Measurements from ENCODE around the gene CAPN14. TPM values are rescaled to one million over a fixed set of nuclear protein-coding genes. Genes with fewer than 3 reads are reported as not detected.

The CAPN14 gene
- total RNA-seq, 2 experiments from 2014 or later: 0.20 to 0.30 TPM

GRCh38 chr2:31136732-31137131 lies 80.6 kb downstream of the CAPN14 start:
- H3K27me3 ChIP-seq (ENCODE audit: control insufficient read depth in 1 of 2, insufficient read depth in 2 of 2, low read length in 2 of 2): peaks cover 52 to 61% of the 10 kb centered on the region in 2 experiments
- Mint-ChIP-seq H3K9me3 (no peaks in the 10 kb centered on the region), H3K4me3 (peak overlapping the region; percentile 8), H3K27ac (no peak overlapping the region), H3K36me3 (ENCODE audit: low read depth) (no peaks in the 10 kb centered on the region), H3K4me1 (ENCODE audit: low read depth) (peaks cover 7% of the 10 kb centered on the region), H3K27me3 (peaks cover 68% of the 10 kb centered on the region)
- peaks cover 14% of the 10 kb centered on the region for H3K4me1 ChIP-seq (ENCODE audit: insufficient read depth, low read length)
- intact Hi-C loops (cut with DNase I, micrococcal nuclease): no loop called here
- no peaks in the 10 kb centered on the region for H3K36me3 ChIP-seq (ENCODE audit: insufficient read depth, low read length)
- no peak for ATAC-seq (ENCODE audit: poor library complexity)
- H3K4me3 ChIP-seq (ENCODE audit: low read length): no peak overlapping the region
- no peak for DNase-seq
- ChIA-PET CTCF (no interaction called here), POLR2A (no interaction called here)
- H3K9me3 ChIP-seq (ENCODE audit: control insufficient read depth in 1 of 2, insufficient read depth in 1 of 2, low read length in 2 of 2): no peaks in the 10 kb centered on the region
- TF ChIP-seq CTCF (IDR thresholded peaks at IDR 0.05): no peak
- H3K27ac ChIP-seq (ENCODE audit: low read depth in 1 of 2, low read length in 2 of 2): no peak overlapping the region

GRCh38 chr2:31136000-31136399 lies 81.3 kb downstream of the CAPN14 start:
- no peaks in the 10 kb centered on the region for H3K36me3 Mint-ChIP-seq (ENCODE audit: low read depth)
- TF ChIP-seq CTCF (IDR thresholded peaks at IDR 0.05): no peak
- intact Hi-C loops (cut with DNase I, micrococcal nuclease): no loop called here

GRCh38 chr2:31134480-31134879 lies 82.8 kb downstream of the CAPN14 start:
- Histone ChIP-seq H3K9me3 (ENCODE audit: control insufficient read depth in 1 of 2, insufficient read depth in 1 of 2, low read length in 2 of 2) (no peaks in the 10 kb centered on the region), H3K27ac (ENCODE audit: low read depth in 1 of 2, low read length in 2 of 2) (no peak overlapping the region), H3K4me1 (ENCODE audit: insufficient read depth, low read length) (peaks cover 14% of the 10 kb centered on the region), H3K36me3 (ENCODE audit: insufficient read depth, low read length) (no peaks in the 10 kb centered on the region), H3K27me3 (ENCODE audit: control insufficient read depth in 1 of 2, insufficient read depth in 2 of 2, low read length in 2 of 2) (peaks cover 43 to 52% of the 10 kb centered on the region in 2 experiments), H3K4me3 (ENCODE audit: low read length) (no peak overlapping the region)
- Mint-ChIP-seq H3K4me1 (ENCODE audit: low read depth) (peaks cover 7% of the 10 kb centered on the region), H3K4me3 (no peak overlapping the region), H3K9me3 (no peaks in the 10 kb centered on the region), H3K36me3 (ENCODE audit: low read depth) (no peaks in the 10 kb centered on the region), H3K27ac (no peak overlapping the region), H3K27me3 (peaks cover 73% of the 10 kb centered on the region)
- CTCF ChIA-PET: no interaction called here
- ATAC-seq (ENCODE audit: poor library complexity) (no peak), DNase-seq (no peak)
- no peak for TF ChIP-seq CTCF (IDR thresholded peaks at IDR 0.05)
- intact Hi-C loops (cut with DNase I, micrococcal nuclease): no loop called here
- POLR2A ChIA-PET: no interaction called here

More at GRCh38 chr2:31136000-31136399, 81.3 kb downstream of the CAPN14 start:
- Histone ChIP-seq H3K9me3 (ENCODE audit: control insufficient read depth in 1 of 2, insufficient read depth in 1 of 2, low read length in 2 of 2) (no peaks in the 10 kb centered on the region), H3K27me3 (ENCODE audit: control insufficient read depth in 1 of 2, insufficient read depth in 2 of 2, low read length in 2 of 2) (peaks cover 47 to 60% of the 10 kb centered on the region in 2 experiments), H3K4me3 (ENCODE audit: low read length) (no peak overlapping the region), H3K4me1 (ENCODE audit: insufficient read depth, low read length) (peaks cover 14% of the 10 kb centered on the region), H3K36me3 (ENCODE audit: insufficient read depth, low read length) (no peaks in the 10 kb centered on the region), H3K27ac (ENCODE audit: low read depth in 1 of 2, low read length in 2 of 2) (no peak overlapping the region)
- CTCF ChIA-PET: no interaction called here
- DNase-seq: no peak
- ATAC-seq (ENCODE audit: poor library complexity): no peak
- Mint-ChIP-seq H3K27me3 (peaks cover 69% of the 10 kb centered on the region), H3K4me1 (ENCODE audit: low read depth) (peaks cover 7% of the 10 kb centered on the region), H3K27ac (no peak overlapping the region), H3K4me3 (no peak overlapping the region), H3K9me3 (no peaks in the 10 kb centered on the region)
- POLR2A ChIA-PET: no interaction called here
